Activated B cell treated with CpG ODN at 0.5 μM for 24 hours (primary cell): ENCODE results near the gene ATP2B1. TPM values are rescaled to one million over a fixed set of nuclear protein-coding genes. Genes with fewer than 3 reads are reported as not detected.

Source experiments
- ATAC-seq: fragments of 200-7000 bp; cut with Tn5 transposase; one replicate; pipeline ENCODE4 v1.10.0; 2021; ENCODE audit warnings: low read depth, mild to moderate bottlenecking, moderate library complexity
- CTCF ChIA-PET: fragments of 350-600 bp; sonication (Branson Sonifier 250); formaldehyde crosslinking; loops from one replicate; lab custom pipeline; 2021; ENCODE audit warnings: antibody characterized with exemption; lab: Charles Lee
- POLR2A ChIA-PET: fragments of 350-600 bp; sonication (Branson Sonifier 250); formaldehyde crosslinking; loops from one replicate; lab custom pipeline; 2021; ENCODE audit warnings: antibody characterized with exemption; lab: Charles Lee
- DNase-seq: peaks from one replicate; pipeline ENCODE4 v3.0.0; 2022
- H3K27ac Mint-ChIP-seq: one replicate; pipeline ENCODE4 v1.8.0; 2020; ENCODE audit warnings: mixed read lengths
- H3K27me3 Mint-ChIP-seq: one replicate; pipeline ENCODE4 v1.8.0; 2021; ENCODE audit warnings: mixed read lengths
- H3K36me3 Mint-ChIP-seq: one replicate; pipeline ENCODE4 v1.8.0; 2021; ENCODE audit warnings: low read depth, mixed read lengths
- H3K4me1 Mint-ChIP-seq: one replicate; pipeline ENCODE4 v1.8.0; 2021; ENCODE audit warnings: mixed read lengths
- H3K4me3 Mint-ChIP-seq: one replicate; pipeline ENCODE4 v1.8.0; 2020; ENCODE audit warnings: mild to moderate bottlenecking, mixed read lengths
- H3K9me3 Mint-ChIP-seq: one replicate; pipeline ENCODE4 v1.8.0; 2020; ENCODE audit warnings: mixed read lengths
- intact Hi-C: fragments of 100-400 bp; cut with micrococcal nuclease; formaldehyde crosslinking; loops from one replicate; pipeline ENCODE4 v1.15.1; 2024
- total RNA-seq: library from RNA; stranded (reverse); gene quantifications from 2 replicates; pipeline ENCODE4 v1.2.3, GENCODE V29; 2022
- TF ChIP-seq, protein P1 (sequence below): fragments of 200-600 bp; IDR thresholded peaks from one replicate; pipeline ENCODE4 v1.8.0; 2022; ENCODE audit warnings: antibody characterized with exemption, mild to moderate bottlenecking

The ATP2B1 gene
- total RNA-seq, 1 donor from 2014 or later = 136 TPM

DNA sequence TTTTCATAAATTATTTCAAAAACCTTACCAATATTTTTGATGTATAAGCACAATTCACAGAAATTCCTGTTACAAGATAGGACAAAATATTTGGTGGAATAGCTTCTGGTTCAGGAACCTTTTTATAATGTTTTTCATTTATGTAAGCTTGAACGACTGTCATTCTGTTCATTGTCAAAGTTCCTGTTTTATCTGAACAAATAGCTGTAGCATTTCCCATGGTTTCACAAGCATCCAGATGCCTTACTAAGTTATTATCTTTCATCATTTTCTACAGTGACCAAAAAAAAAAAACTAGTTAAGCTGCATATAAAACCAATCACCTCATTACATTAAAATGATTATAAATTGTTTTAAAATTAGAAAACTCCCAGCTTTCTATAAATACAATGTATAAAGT lies 87.1 kb downstream of the ATP2B1 start:
- TF ChIP-seq, protein P1, sequence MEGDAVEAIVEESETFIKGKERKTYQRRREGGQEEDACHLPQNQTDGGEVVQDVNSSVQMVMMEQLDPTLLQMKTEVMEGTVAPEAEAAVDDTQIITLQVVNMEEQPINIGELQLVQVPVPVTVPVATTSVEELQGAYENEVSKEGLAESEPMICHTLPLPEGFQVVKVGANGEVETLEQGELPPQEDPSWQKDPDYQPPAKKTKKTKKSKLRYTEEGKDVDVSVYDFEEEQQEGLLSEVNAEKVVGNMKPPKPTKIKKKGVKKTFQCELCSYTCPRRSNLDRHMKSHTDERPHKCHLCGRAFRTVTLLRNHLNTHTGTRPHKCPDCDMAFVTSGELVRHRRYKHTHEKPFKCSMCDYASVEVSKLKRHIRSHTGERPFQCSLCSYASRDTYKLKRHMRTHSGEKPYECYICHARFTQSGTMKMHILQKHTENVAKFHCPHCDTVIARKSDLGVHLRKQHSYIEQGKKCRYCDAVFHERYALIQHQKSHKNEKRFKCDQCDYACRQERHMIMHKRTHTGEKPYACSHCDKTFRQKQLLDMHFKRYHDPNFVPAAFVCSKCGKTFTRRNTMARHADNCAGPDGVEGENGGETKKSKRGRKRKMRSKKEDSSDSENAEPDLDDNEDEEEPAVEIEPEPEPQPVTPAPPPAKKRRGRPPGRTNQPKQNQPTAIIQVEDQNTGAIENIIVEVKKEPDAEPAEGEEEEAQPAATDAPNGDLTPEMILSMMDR = no peak
- intact Hi-C loops = loop anchor here (5.0 kb wide), 1 partner anchor 391 kb away; no protein-coding TSS in a partner anchor
- Mint-ChIP-seq H3K27ac (no peak overlapping the region), H3K4me1 (peaks cover 8% of the 10 kb centered on the region), H3K27me3 (no peaks in the 10 kb centered on the region), H3K36me3 (peaks cover 74% of the 10 kb centered on the region), H3K4me3 (no peak overlapping the region), H3K9me3 (no peaks in the 10 kb centered on the region)
- ChIA-PET POLR2A (no interaction called here), CTCF (interaction anchor here (0.6 to 3.5 kb wide), 5 partner anchors 9 to 392 kb away, joined by 3 to 13 read pairs (median 3); no protein-coding TSS in a partner anchor)
- ATAC-seq (no peak), DNase-seq (no peak)

DNA sequence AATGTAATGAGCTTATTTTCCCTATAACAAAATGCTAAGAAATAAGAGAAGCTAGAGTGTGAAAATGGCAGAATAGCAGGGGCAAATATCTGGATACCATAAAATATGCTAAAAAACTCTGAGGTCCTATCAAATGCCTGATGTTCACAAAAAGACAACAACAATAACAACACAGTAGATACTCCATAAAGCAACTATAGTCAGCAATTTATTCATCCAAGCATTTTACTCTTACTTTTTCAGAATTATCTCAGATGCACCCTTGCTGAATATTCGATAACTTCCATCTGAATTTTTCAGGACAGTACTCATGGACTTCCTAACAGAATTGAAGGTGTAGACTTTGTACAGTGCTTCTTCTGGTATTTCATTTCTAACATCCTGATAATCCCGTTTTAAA lies 88.9 kb downstream of the ATP2B1 start:
- intact Hi-C loops = loop anchor here (5.0 kb wide), 1 partner anchor 393 kb away; no protein-coding TSS in a partner anchor
- CTCF ChIA-PET = interaction anchor here (3.5 kb wide), 1 partner anchor 394 kb away, joined by 13 read pairs; no protein-coding TSS in a partner anchor

GRCh38 chr12:89618113-89618862 lies 90.3 kb downstream of the ATP2B1 start:
- H3K9me3 Mint-ChIP-seq = no peaks in the 10 kb centered on the region
- TF ChIP-seq, protein P1 = no peak
- peaks cover 77% of the 10 kb centered on the region for H3K36me3 Mint-ChIP-seq
- H3K4me3 Mint-ChIP-seq = no peak overlapping the region
- H3K27me3 Mint-ChIP-seq = no peaks in the 10 kb centered on the region
- peak; percentile 10 for ATAC-seq
- intact Hi-C loops = no loop called here
- CTCF ChIA-PET = interaction anchor here (0.7 kb wide), 1 partner anchor 488 kb away, joined by 3 read pairs; no protein-coding TSS in a partner anchor
- H3K4me1 Mint-ChIP-seq = peaks cover 6% of the 10 kb centered on the region
- H3K27ac Mint-ChIP-seq = peak overlapping the region; percentile 44
- DNase-seq = no peak
- POLR2A ChIA-PET = no interaction called here

More for the DNA sequence above, 88.9 kb downstream of the ATP2B1 start:
- ATAC-seq (no peak), DNase-seq (no peak)
- Mint-ChIP-seq H3K4me3 (no peak overlapping the region), H3K36me3 (peaks cover 76% of the 10 kb centered on the region), H3K4me1 (peaks cover 8% of the 10 kb centered on the region), H3K27me3 (no peaks in the 10 kb centered on the region), H3K9me3 (no peaks in the 10 kb centered on the region), H3K27ac (no peak overlapping the region)
- TF ChIP-seq, protein P1 = no peak
- POLR2A ChIA-PET = no interaction called here

DNA sequence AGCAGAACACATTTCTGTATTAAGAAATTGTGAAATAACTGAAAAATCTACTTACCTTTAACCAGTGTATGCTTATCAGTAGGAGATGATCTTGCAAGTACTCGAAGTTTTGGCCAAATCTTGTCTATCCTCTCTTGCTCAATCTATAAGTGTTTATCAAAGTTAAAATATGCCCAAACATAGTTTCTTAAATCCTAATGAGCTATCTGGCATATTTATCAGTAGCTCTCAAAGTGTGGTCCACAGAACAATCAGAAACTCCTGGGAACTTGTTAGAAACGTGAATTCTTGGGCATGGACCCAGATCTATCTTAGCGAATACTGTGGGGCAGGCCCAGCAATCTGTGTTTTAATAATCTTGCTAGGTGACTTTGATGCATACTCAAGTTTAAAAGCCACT lies 98.3 kb downstream of the ATP2B1 start:
- POLR2A ChIA-PET = no interaction called here
- Mint-ChIP-seq H3K27me3 (no peaks in the 10 kb centered on the region), H3K4me1 (peaks cover 5% of the 10 kb centered on the region), H3K9me3 (no peaks in the 10 kb centered on the region), H3K27ac (peak overlapping the region; percentile 5), H3K36me3 (peaks cover 85% of the 10 kb centered on the region), H3K4me3 (no peak overlapping the region)
- CTCF ChIA-PET = no interaction called here
- ATAC-seq (no peak), DNase-seq (no peak)
- intact Hi-C loops = loop anchor here (2.0 kb wide), 1 partner anchor 18 kb away; no protein-coding TSS in a partner anchor
- TF ChIP-seq, protein P1 = no peak

- ChIA-PET POLR2A (no interaction called here), CTCF (no interaction called here)
- H3K27me3 Mint-ChIP-seq = no peaks in the 10 kb centered on the region
- H3K9me3 Mint-ChIP-seq = no peaks in the 10 kb centered on the region
- peaks cover 3% of the 10 kb centered on the region for H3K4me1 Mint-ChIP-seq
- H3K4me3 Mint-ChIP-seq = no peak overlapping the region
- intact Hi-C loops = loop anchor here (2.0 to 5.0 kb wide), 2 partner anchors 15 to 34 kb away; no protein-coding TSS in a partner anchor
- peaks cover 81% of the 10 kb centered on the region for H3K36me3 Mint-ChIP-seq
- ATAC-seq = no peak
- TF ChIP-seq, protein P1 = no peak
- H3K27ac Mint-ChIP-seq = no peak overlapping the region
- DNase-seq = no peak
Observed at GRCh38 chr12:89603678-89604077, 105.0 kb downstream of the ATP2B1 start.
